ENCODE measurements around the gene MYH10.

MYH10 gene

DNA sequence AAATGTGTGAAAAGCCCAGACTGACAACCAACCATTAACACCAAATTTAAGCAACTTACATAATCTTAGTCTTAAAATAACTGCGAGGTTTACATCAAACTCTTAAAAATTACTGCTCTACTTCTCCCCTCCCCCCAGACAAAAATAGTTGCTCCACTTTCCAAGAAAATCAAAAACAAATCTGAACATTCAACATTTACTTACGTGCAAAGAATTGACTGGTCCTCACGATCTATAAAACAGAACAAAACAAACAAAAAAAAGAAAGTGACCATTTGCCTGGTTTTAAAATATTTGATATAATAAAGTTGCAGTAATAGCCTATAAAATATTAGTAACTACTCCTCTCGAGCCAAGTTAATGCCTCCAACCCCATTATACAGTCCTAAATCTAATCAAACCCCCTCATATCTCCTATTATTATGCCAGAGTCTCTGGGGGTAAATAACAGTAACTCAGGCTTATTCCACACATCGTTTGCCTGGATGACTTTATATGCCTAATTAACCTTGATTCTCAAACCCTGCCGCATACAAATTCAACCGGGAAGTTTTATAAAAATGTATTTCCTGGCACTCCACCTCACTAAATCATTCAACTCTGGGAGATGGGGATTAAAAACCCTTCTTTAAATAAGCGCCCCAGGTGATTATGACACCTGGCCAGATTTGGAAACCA lies 41.5 kb downstream of the MYH10 start:
- Histone ChIP-seq H3K36me3 (ENCODE audit: control insufficient read depth, insufficient read depth, low read length) (peaks cover 5% of the 10 kb centered on the region; the same call in 1 of the 2 replicates), H3K27ac (ENCODE audit: low read length) (no peak overlapping the region), H3K27me3 (ENCODE audit: control insufficient read depth, insufficient read depth, low read length) (no peaks in the 10 kb centered on the region), H3K4me3 (ENCODE audit: low read length) (no peak overlapping the region), H3K4me1 (ENCODE audit: control insufficient read depth, insufficient read depth, low read length) (no peaks in the 10 kb centered on the region), H3K9me3 (ENCODE audit: control insufficient read depth, insufficient read depth, low read length) (no peaks in the 10 kb centered on the region; the same call in 1 of the 2 replicates)
- no peak for DNase-seq (ENCODE audit: low read depth, low spot score)
- WGBS (ENCODE audit: insufficient coverage, insufficient read length): no CpG with 5 or more reads among the region's 8 CpGs

DNA sequence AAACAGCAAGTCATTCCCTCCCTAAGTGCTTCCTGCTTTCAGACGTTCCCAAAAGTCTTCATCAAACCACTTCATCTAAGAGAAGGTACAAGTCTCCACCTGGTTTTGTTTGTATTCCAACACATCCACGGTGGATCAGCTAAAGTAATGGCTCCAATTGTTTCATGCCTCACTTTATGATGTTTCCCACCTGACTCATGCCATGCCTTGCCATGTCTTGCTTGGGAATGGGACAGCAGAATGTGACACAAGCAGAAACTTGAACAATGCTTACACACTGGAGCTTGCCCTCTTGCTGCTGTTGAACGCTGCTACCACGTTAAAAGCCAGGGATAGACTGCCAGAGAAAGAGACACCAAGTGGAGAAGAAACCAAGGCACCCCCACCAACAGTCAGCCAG lies 43.8 kb downstream of the MYH10 start:
- DNase-seq (ENCODE audit: low read depth, low spot score): no peak
- no peak overlapping the region for H3K27ac ChIP-seq (ENCODE audit: low read length)
- H3K27me3 ChIP-seq (ENCODE audit: control insufficient read depth, insufficient read depth, low read length): no peaks in the 10 kb centered on the region
- H3K4me3 ChIP-seq (ENCODE audit: low read length): no peak overlapping the region
- H3K36me3 ChIP-seq (ENCODE audit: control insufficient read depth, insufficient read depth, low read length): peaks cover 5% of the 10 kb centered on the region; the same call in 1 of the 2 replicates
- WGBS (ENCODE audit: insufficient coverage, insufficient read length): no CpG with 5 or more reads among the region's 4 CpGs
- no peaks in the 10 kb centered on the region for H3K4me1 ChIP-seq (ENCODE audit: control insufficient read depth, insufficient read depth, low read length)
- H3K9me3 ChIP-seq (ENCODE audit: control insufficient read depth, insufficient read depth, low read length): no peaks in the 10 kb centered on the region; the same call in 1 of the 2 replicates

DNA sequence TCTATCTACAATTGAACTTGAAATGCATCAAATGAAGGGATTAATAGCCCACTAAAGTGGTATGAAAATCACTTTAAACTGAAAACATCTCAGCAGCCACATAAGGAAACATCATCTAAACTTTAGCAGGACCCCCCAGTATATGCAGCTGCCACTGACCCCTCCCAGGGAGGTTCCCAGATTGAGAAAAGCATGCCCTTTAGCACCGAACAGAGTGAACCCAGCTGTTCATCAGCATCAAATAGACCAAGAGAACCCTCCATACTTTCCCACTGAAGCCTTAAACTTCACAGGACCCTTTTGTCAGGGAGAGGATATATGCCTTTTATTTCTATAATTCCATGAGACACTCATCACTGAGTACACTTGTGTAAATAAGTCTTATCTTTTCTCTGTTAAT lies 44.6 kb downstream of the MYH10 start:
- DNase-seq (ENCODE audit: low read depth, low spot score): no peak
- Histone ChIP-seq H3K27ac (ENCODE audit: low read length) (no peak overlapping the region), H3K4me3 (ENCODE audit: low read length) (no peak overlapping the region), H3K9me3 (ENCODE audit: control insufficient read depth, insufficient read depth, low read length) (no peaks in the 10 kb centered on the region; the same call in 1 of the 2 replicates), H3K4me1 (ENCODE audit: control insufficient read depth, insufficient read depth, low read length) (0 out of 2 replicates have a peak, but pooled peaks cover 1% of the 10 kb centered on the region), H3K27me3 (ENCODE audit: control insufficient read depth, insufficient read depth, low read length) (no peaks in the 10 kb centered on the region), H3K36me3 (ENCODE audit: control insufficient read depth, insufficient read depth, low read length) (peaks cover 5% of the 10 kb centered on the region; the same call in 1 of the 2 replicates)
- WGBS (ENCODE audit: insufficient coverage, insufficient read length): no CpG with 5 or more reads among the region's 1 CpG

DNA sequence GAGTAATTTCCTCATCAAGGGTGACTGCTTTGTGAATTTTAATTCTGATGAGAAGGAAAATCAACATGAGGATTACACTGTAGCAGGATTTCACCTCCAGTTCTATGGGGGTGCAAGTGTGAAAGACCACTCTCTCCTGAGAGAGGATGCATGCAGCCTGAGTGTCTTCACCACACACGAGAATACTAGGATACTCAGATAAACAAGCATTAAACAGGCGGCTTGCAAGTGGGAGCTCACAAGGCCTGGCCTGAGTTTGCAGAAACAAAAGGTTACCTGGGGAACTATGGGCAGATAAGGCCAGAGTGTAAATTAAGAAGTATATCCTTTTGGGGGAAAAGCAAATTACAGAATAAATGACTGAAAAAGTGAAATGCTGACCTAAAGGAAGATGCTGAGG lies 46.6 kb downstream of the MYH10 start:
- H3K9me3 ChIP-seq (ENCODE audit: control insufficient read depth, insufficient read depth, low read length): no peaks in the 10 kb centered on the region; the same call in 1 of the 2 replicates
- H3K36me3 ChIP-seq (ENCODE audit: control insufficient read depth, insufficient read depth, low read length): peaks cover 5% of the 10 kb centered on the region; the same call in 1 of the 2 replicates
- H3K4me3 ChIP-seq (ENCODE audit: low read length): no peak overlapping the region
- no peaks in the 10 kb centered on the region for H3K27me3 ChIP-seq (ENCODE audit: control insufficient read depth, insufficient read depth, low read length)
- no peak overlapping the region for H3K27ac ChIP-seq (ENCODE audit: low read length)
- 0 out of 2 replicates have a peak, but pooled peaks cover 1% of the 10 kb centered on the region for H3K4me1 ChIP-seq (ENCODE audit: control insufficient read depth, insufficient read depth, low read length)
- no CpG with 5 or more reads among the region's 2 CpGs for WGBS (ENCODE audit: insufficient coverage, insufficient read length)
- DNase-seq (ENCODE audit: low read depth, low spot score): no peak

DNA sequence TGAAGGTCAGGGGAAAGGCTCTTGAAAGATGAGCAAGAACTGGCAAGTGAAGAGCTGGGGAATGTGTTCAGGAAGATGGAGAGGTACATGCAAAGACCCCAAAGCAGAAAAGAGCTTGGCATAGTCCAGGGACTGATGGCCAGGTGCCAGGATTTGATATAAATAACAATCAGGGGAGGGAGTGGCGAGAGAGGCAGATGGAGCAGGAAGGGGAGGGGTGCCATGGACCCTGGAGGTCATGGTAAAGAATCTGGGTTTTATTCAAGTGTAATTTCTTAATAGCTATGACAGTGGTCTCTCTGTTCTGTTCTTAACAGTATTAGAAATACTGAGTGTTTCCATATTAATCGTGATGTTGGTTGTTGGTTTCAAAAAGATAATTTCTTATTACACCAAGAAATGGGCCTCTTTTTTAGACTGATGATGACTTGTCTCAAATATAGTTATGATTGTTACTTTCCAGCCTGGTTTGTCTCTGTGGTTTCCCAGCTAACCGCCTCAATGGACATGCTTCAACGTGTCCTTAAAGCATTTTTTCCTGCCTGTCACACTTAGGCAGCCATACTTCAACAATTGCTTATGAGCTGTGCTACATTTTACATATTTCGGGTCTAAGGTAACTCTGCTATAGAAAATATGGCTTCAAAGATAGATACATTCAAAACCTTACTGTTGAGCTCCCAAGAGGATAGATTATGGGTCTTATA lies 49.4 kb downstream of the MYH10 start:
- WGBS (ENCODE audit: insufficient coverage, insufficient read length): no CpG with 5 or more reads among the region's 5 CpGs
- Histone ChIP-seq H3K27ac (ENCODE audit: low read length) (no peak overlapping the region), H3K27me3 (ENCODE audit: control insufficient read depth, insufficient read depth, low read length) (no peaks in the 10 kb centered on the region), H3K4me1 (ENCODE audit: control insufficient read depth, insufficient read depth, low read length) (0 out of 2 replicates have a peak, but pooled peaks cover 1% of the 10 kb centered on the region), H3K9me3 (ENCODE audit: control insufficient read depth, insufficient read depth, low read length) (no peaks in the 10 kb centered on the region), H3K36me3 (ENCODE audit: control insufficient read depth, insufficient read depth, low read length) (no peaks in the 10 kb centered on the region; the same call in 1 of the 2 replicates), H3K4me3 (ENCODE audit: low read length) (no peak overlapping the region)
- DNase-seq (ENCODE audit: low read depth, low spot score): no peak

DNA sequence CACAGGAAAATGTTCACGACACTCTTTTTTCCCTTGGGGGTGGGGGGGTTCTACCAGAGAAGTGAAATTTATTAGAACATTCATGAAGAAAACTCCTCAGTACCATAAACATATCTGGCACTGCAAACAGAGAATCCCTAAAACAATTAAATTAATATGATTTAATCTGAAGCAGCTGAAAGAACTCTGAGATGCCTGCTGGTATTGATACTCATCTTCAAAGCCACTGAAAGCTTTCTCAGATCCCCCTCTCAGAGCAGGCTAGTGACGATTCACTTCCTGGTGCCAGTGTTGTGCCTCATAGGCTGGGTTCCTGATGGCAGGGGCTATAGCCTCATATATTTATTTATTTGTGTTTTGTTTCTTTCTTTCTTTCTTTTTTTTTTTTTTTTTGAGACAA lies 52.7 kb downstream of the MYH10 start:
- Histone ChIP-seq H3K9me3 (ENCODE audit: control insufficient read depth, insufficient read depth, low read length) (no peaks in the 10 kb centered on the region), H3K4me3 (ENCODE audit: low read length) (no peak overlapping the region), H3K27ac (ENCODE audit: low read length) (no peak overlapping the region), H3K4me1 (ENCODE audit: control insufficient read depth, insufficient read depth, low read length) (0 out of 2 replicates have a peak, but pooled peaks cover 1% of the 10 kb centered on the region), H3K27me3 (ENCODE audit: control insufficient read depth, insufficient read depth, low read length) (no peaks in the 10 kb centered on the region), H3K36me3 (ENCODE audit: control insufficient read depth, insufficient read depth, low read length) (no peaks in the 10 kb centered on the region; the same call in 1 of the 2 replicates)
- WGBS (ENCODE audit: insufficient coverage, insufficient read length): no CpG with 5 or more reads among the region's 2 CpGs
- DNase-seq (ENCODE audit: low read depth, low spot score): no peak

DNA sequence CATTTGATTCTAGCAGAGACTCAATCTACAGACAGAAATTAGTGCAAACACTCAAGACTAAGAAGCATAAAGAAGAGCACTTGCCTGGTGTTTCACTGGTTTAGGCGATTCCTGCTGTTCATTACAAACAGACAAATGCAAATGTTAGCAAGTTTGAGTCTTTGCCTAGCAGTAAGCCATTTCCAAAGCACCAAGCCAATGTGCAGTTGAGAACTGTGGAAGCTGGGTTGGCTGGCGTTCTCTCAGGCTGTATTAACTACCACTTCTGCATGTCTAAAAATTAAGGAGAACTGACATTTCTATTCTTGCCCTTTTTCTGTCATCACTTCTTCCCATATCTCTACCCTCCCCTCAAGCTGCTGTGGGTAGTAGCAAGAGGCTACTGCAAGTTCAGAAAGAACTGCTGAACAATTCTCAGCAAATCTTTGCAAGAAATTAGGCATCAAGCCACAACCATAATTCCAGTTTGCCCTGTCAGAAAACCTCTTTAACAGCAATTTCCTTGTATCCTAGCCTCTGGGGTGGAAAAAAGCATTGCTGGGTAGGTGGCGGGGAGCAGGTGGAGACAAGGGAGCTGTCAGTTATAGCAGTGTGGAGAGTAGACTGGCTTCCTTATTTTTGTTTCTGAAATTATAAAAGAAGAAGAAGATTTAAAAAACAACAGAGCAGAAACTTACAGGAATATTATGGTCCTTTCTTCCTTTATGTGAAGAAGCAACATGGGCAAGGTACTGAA lies 53.8 kb downstream of the MYH10 start:
- no CpG with 5 or more reads among the region's 3 CpGs for WGBS (ENCODE audit: insufficient coverage, insufficient read length)
- no peaks in the 10 kb centered on the region; the same call in 1 of the 2 replicates for H3K36me3 ChIP-seq (ENCODE audit: control insufficient read depth, insufficient read depth, low read length)
- no peak overlapping the region for H3K27ac ChIP-seq (ENCODE audit: low read length)
- H3K4me3 ChIP-seq (ENCODE audit: low read length): no peak overlapping the region
- no peaks in the 10 kb centered on the region for H3K27me3 ChIP-seq (ENCODE audit: control insufficient read depth, insufficient read depth, low read length)
- 0 out of 2 replicates have a peak, but pooled peaks cover 1% of the 10 kb centered on the region for H3K4me1 ChIP-seq (ENCODE audit: control insufficient read depth, insufficient read depth, low read length)
- DNase-seq (ENCODE audit: low read depth, low spot score): no peak
- H3K9me3 ChIP-seq (ENCODE audit: control insufficient read depth, insufficient read depth, low read length): no peaks in the 10 kb centered on the region

DNA sequence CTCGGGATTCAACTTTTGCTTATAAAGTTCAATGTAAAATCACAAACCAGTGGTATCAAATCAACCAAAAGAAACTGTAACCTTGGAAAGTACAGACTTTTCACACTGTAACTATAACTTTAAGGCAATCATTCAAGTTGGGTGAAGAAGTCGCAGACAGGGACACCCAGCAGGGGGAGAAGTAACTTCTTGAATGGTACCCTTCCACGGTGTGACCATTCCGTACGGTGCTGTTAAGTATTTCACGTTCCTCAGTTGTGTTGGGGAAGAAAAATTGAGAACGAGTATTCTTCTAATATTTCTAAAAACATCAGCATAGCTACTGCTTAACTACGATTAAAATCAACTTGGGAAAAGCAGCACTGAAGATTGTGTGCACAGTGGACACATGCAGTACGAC lies 55.8 kb downstream of the MYH10 start:
- Histone ChIP-seq H3K4me3 (ENCODE audit: low read length) (no peak overlapping the region), H3K4me1 (ENCODE audit: control insufficient read depth, insufficient read depth, low read length) (no peaks in the 10 kb centered on the region), H3K9me3 (ENCODE audit: control insufficient read depth, insufficient read depth, low read length) (no peaks in the 10 kb centered on the region), H3K36me3 (ENCODE audit: control insufficient read depth, insufficient read depth, low read length) (no peaks in the 10 kb centered on the region; the same call in 1 of the 2 replicates), H3K27me3 (ENCODE audit: control insufficient read depth, insufficient read depth, low read length) (no peaks in the 10 kb centered on the region), H3K27ac (ENCODE audit: low read length) (no peak overlapping the region)
- DNase-seq (ENCODE audit: low read depth, low spot score): no peak
- WGBS (ENCODE audit: insufficient coverage, insufficient read length): no CpG with 5 or more reads among the region's 9 CpGs

DNA sequence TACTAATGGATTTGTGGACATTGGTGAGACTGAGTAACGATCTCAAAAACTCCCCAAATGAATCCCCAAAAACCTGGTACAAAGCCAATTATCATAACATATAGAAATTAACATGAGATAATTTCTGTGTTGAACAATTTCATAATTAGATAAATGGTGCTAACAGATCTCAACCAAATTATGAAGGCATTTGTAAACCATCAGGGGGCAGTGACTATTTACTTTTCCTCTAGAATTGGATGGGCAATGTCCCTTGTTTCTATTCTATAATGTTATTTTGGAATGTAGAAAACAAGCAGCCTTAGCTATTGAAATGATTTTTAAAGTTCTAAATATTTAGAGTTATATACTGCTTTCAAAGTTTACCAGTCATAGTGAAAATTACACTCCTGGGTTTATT lies 57.8 kb downstream of the MYH10 start:
- no peak for DNase-seq (ENCODE audit: low read depth, low spot score)
- no CpG with 5 or more reads among the region's 1 CpG for WGBS (ENCODE audit: insufficient coverage, insufficient read length)
- no peaks in the 10 kb centered on the region for H3K27me3 ChIP-seq (ENCODE audit: control insufficient read depth, insufficient read depth, low read length)
- no peaks in the 10 kb centered on the region for H3K4me1 ChIP-seq (ENCODE audit: control insufficient read depth, insufficient read depth, low read length)
- H3K4me3 ChIP-seq (ENCODE audit: low read length): no peak overlapping the region
- no peaks in the 10 kb centered on the region for H3K9me3 ChIP-seq (ENCODE audit: control insufficient read depth, insufficient read depth, low read length)
- peaks cover 6% of the 10 kb centered on the region; the same call in 1 of the 2 replicates for H3K36me3 ChIP-seq (ENCODE audit: control insufficient read depth, insufficient read depth, low read length)
- no peak overlapping the region for H3K27ac ChIP-seq (ENCODE audit: low read length)

DNA sequence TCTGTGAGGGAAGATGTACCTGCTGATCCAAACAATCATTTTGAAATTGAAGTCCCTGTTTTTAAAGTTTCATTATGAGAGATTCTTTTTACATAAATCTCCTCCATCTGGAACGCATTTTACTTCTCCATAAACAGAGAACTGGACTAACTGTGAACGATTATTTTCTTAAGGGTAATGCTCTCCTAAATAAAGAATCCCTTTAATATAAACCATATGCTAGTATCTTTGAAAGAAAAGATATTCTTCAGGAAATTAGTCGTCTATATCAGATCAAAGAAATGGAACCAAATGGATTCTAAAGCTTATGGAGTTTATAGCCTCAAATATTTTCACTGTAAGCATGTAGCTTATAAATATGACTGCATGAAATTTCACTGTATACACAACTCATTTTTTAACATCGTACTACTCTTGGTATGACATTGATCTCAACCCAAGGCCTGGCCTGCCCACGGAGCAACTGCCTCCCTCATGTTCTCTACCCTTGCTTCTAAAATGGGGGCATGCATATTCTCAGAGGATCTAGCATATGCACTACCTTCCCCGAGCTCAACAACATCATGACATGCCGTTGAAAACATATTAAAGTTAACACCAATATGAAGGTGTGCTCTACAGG lies 66.4 kb downstream of the MYH10 start:
- WGBS (ENCODE audit: insufficient coverage, insufficient read length): no CpG with 5 or more reads among the region's 7 CpGs
- peaks cover 10% of the 10 kb centered on the region; the same call in 1 of the 2 replicates for H3K36me3 ChIP-seq (ENCODE audit: control insufficient read depth, insufficient read depth, low read length)
- no peaks in the 10 kb centered on the region for H3K27me3 ChIP-seq (ENCODE audit: control insufficient read depth, insufficient read depth, low read length)
- no peak for DNase-seq (ENCODE audit: low read depth, low spot score)
- no peak overlapping the region for H3K27ac ChIP-seq (ENCODE audit: low read length)
- no peaks in the 10 kb centered on the region for H3K4me1 ChIP-seq (ENCODE audit: control insufficient read depth, insufficient read depth, low read length)
- no peaks in the 10 kb centered on the region for H3K9me3 ChIP-seq (ENCODE audit: control insufficient read depth, insufficient read depth, low read length)
- no peak overlapping the region for H3K4me3 ChIP-seq (ENCODE audit: low read length)
